Left ventricle myocardium inferior (tissue), 1 donor: ENCODE measurements around the gene KLHDC7B. TPM values are rescaled to one million over a fixed set of nuclear protein-coding genes. Genes with fewer than 3 reads are reported as not detected.
A peak's percentile ranks its signal among the peaks of the same experiment; 100 is the strongest.

Experiments
- DNase-seq: peaks from one replicate; pipeline ENCODE4 v3.0.0-alpha.2; 2020
- H3K27ac ChIP-seq: fragments of 200-600 bp; replicated peaks from 2 replicates; pipeline ENCODE4 v1.8.0; 2021
- H3K27me3 ChIP-seq: fragments of 200-600 bp; 2 replicates; pipeline ENCODE4 v1.8.0; 2021; ENCODE audit warnings: low read depth
- H3K36me3 ChIP-seq: fragments of 200-600 bp; 2 replicates; pipeline ENCODE4 v1.8.0; 2021
- H3K4me1 ChIP-seq: fragments of 200-600 bp; 2 replicates; pipeline ENCODE4 v1.8.0; 2021
- H3K4me3 ChIP-seq: fragments of 200-600 bp; 2 replicates; pipeline ENCODE4 v1.8.0; 2021; ENCODE audit warnings: mild to moderate bottlenecking, moderate library complexity
- H3K9me3 ChIP-seq: fragments of 200-600 bp; replicated peaks from 2 replicates; pipeline ENCODE4 v1.8.0; 2021
- intact Hi-C: fragments of 100-400 bp; cut with micrococcal nuclease; formaldehyde crosslinking; loops from one replicate; pipeline ENCODE4 v1.11.0; 2022
- total RNA-seq: library from RNA; stranded (reverse); fragmentation: NEBNext Ultra II Directional; extraction: Animal tissue kit (Norgen Biotek cat#: 25700); gene quantifications from one replicate; pipeline ENCODE4 v1.2.1, GENCODE V29; 2021
- TF ChIP-seq, protein P1 (sequence below): fragments of 200-600 bp; IDR thresholded peaks from 2 replicates; pipeline ENCODE4 v1.8.0; 2021; ENCODE audit warnings: antibody characterized with exemption, mild to moderate bottlenecking, borderline replicate concordance
- donor health status: DM: no; HTN: yes; CAD: no; lungs with severe emphysema.

KLHDC7B gene
- total RNA-seq, 1 donor from 2014 or later, result not detected

DNA sequence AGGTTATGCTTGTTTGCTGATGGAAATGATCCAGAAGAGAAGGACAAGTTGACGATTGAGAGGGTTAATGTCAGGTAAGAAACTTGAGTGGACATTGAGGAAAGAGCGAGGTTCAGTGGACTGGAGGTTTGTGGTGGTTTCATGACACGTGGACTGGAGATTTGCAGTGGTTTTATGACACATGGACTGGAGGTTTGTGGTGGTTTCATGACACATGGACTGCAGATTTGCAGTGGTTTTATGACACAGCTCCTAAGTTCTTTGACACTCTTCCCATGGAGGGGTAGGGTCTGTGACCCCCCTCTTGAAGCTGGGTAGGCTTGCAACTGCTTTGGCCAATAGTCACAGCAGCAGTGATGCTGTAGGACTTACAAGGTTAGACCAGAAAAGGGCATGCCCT lies 49.5 kb downstream of the KLHDC7B start:
- H3K27me3 ChIP-seq, result peaks cover 20% of the 10 kb centered on the region
- intact Hi-C loops, result no loop called here
- TF ChIP-seq, protein P1, sequence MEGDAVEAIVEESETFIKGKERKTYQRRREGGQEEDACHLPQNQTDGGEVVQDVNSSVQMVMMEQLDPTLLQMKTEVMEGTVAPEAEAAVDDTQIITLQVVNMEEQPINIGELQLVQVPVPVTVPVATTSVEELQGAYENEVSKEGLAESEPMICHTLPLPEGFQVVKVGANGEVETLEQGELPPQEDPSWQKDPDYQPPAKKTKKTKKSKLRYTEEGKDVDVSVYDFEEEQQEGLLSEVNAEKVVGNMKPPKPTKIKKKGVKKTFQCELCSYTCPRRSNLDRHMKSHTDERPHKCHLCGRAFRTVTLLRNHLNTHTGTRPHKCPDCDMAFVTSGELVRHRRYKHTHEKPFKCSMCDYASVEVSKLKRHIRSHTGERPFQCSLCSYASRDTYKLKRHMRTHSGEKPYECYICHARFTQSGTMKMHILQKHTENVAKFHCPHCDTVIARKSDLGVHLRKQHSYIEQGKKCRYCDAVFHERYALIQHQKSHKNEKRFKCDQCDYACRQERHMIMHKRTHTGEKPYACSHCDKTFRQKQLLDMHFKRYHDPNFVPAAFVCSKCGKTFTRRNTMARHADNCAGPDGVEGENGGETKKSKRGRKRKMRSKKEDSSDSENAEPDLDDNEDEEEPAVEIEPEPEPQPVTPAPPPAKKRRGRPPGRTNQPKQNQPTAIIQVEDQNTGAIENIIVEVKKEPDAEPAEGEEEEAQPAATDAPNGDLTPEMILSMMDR, result no peak
- peaks cover 3% of the 10 kb centered on the region for H3K4me1 ChIP-seq
- H3K9me3 ChIP-seq, result no peaks in the 10 kb centered on the region
- no peaks in the 10 kb centered on the region for H3K36me3 ChIP-seq
- no peak overlapping the region for H3K27ac ChIP-seq
- H3K4me3 ChIP-seq, result no peak overlapping the region
- no peak for DNase-seq

DNA sequence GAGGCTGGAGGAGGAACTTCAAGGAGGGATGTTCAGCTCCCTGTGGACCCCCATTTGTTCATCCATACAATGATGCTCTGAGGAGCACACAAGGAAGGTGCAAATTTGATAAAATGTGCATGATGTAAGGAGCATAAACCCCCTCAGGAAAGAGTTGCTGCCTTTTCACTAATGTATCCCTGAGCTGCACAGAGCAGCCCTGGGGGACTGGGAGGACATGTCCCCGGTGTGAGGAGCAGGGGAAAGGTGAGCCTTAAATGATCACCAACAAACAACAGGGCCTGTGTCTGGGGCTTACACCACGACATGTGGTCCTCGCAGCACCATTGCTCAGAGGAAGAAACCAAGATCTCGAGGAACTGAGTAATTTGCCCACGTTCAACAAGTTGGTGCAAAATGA lies 51.4 kb downstream of the KLHDC7B start:
- H3K4me1 ChIP-seq, result peaks cover 11% of the 10 kb centered on the region
- no peak for DNase-seq
- no peak overlapping the region for H3K4me3 ChIP-seq
- H3K27ac ChIP-seq, result no peak overlapping the region
- TF ChIP-seq, protein P1, result no peak
- H3K36me3 ChIP-seq, result no peaks in the 10 kb centered on the region
- peaks cover 39% of the 10 kb centered on the region for H3K27me3 ChIP-seq
- H3K9me3 ChIP-seq, result no peaks in the 10 kb centered on the region
- intact Hi-C loops, result no loop called here

DNA sequence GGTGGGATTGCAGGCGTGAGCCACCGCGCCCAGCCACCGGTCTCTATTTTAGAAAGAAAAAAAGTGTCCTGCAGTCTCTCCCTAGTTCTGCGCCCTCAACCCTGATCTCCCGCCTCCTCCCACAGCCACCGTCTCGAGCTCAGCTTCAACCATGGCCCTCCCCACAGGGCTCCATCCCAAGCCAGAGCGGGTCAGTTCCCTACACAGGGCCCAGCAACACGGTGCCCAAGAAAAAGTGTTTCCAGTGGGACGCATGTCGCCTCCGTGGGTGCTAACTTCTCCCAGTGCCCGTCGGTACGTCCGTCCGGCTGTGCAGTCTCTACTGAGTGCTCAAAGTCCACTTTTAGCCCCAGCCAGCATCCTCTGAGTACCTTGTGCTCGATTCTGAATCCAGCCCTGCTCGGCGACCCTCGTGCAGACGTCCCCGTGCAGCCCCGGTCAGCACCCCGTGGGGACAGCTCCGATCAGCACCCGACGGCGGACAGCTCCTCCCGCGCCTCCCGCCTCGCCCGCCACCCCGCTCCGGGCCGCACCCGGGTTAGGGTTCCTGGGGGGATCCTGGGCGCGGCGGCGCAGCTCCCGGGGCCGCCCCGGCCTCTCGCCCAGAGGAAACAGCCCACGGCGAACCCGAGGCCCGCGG lies 54.2 kb downstream of the KLHDC7B start:
- no peaks in the 10 kb centered on the region for H3K36me3 ChIP-seq
- intact Hi-C loops, result no loop called here
- peak overlapping the region; percentile 63 for H3K4me3 ChIP-seq
- H3K4me1 ChIP-seq, result peaks cover 17% of the 10 kb centered on the region
- H3K27me3 ChIP-seq, result peaks cover 68% of the 10 kb centered on the region
- TF ChIP-seq, protein P1, result no peak
- no peaks in the 10 kb centered on the region for H3K9me3 ChIP-seq
- H3K27ac ChIP-seq, result no peak overlapping the region
- DNase-seq, result peak; percentile 56

DNA sequence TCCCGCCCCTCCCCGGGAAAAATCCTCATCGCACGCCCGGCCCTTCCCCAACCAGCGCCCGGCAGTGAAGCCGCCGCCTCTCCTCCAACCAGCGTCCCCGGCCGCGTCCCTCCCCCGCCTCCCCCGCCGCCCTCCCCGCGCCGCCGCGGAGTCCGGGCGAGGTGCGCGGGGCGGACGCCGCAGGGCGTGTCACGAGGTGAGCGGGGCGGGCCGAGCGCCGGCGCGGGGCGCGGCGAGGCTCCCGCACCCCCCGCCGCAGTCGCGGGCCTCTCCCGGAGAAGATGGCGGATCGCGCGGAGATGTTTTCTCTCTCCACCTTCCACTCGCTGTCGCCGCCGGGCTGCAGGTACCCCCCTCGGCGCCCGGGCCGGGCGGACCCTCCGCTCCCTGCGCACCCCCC lies 54.8 kb downstream of the KLHDC7B start, which contains the start of gene MAPK8IP2:
MAPK8IP2 (plus strand) TSS at position 256 of the 400 bp plus-strand sequence; CDS start at position 282, 26 bp downstream.
- Histone ChIP-seq H3K4me1 (peaks cover 17% of the 10 kb centered on the region), H3K27me3 (peaks cover 74% of the 10 kb centered on the region), H3K27ac (no peak within 1 kb of the TSS), H3K9me3 (no peaks in the 10 kb centered on the region), H3K36me3 (no peaks in the 10 kb centered on the region), H3K4me3 (peak within 1 kb of the TSS; percentile 63)
- intact Hi-C loops, result no loop called here
- TF ChIP-seq, protein P1, result no peak
- DNase-seq, result no peak

Other genes starting within 250 kb of the KLHDC7B start
- gene PLXNB2, start 238.3 kb upstream of the KLHDC7B start, total RNA-seq, result 50.2 TPM
- gene DENND6B, start 218.9 kb upstream of the KLHDC7B start, total RNA-seq, result 1.2 TPM
- 38.6 TPM for gene PPP6R2, start 202.6 kb upstream of the KLHDC7B start, total RNA-seq
- gene SBF1, start 70.9 kb upstream of the KLHDC7B start, total RNA-seq, result 55.8 TPM
- gene ADM2, start 64.4 kb upstream of the KLHDC7B start, total RNA-seq, result not detected
- not detected for gene MIOX, start 59.0 kb upstream of the KLHDC7B start, total RNA-seq
- gene LMF2, start 38.2 kb upstream of the KLHDC7B start, total RNA-seq, result 23.4 TPM
- 27.7 TPM for gene NCAPH2, start 37.7 kb upstream of the KLHDC7B start, total RNA-seq
- gene SCO2, start 20.3 kb upstream of the KLHDC7B start, total RNA-seq, result not detected
- gene TYMP, start 15.9 kb upstream of the KLHDC7B start, total RNA-seq, result 11.6 TPM
- gene SYCE3, start 17.0 kb downstream of the KLHDC7B start, total RNA-seq, result not detected
- gene CPT1B, start 32.5 kb downstream of the KLHDC7B start, total RNA-seq, result 394 TPM
- 36.0 TPM for gene CHKB, start 37.0 kb downstream of the KLHDC7B start, total RNA-seq
- gene MAPK8IP2, start 54.9 kb downstream of the KLHDC7B start, total RNA-seq, result 0.33 TPM
- 23.5 TPM for gene ARSA, start 82.3 kb downstream of the KLHDC7B start, total RNA-seq
- gene SHANK3, start 126.9 kb downstream of the KLHDC7B start, total RNA-seq, result 23.1 TPM
- gene ACR, start 192.3 kb downstream of the KLHDC7B start, total RNA-seq, result 0.30 TPM
- 8.7 TPM for gene RABL2B, start 237.7 kb downstream of the KLHDC7B start, total RNA-seq